Gastrocnemius medialis (tissue), 4 donors: ENCODE results near the gene MOSMO. TPM values are rescaled to one million over a fixed set of nuclear protein-coding genes. Genes with fewer than 3 reads are reported as not detected.
A peak's percentile ranks its signal among the peaks of the same experiment; 100 is the strongest.

Source experiments
- ATAC-seq, 2 donors: fragments of 150-250 bp; one replicate each; pipeline ENCODE4 v1.9.1; 2016
- DNase-seq, 2 donors: peaks; one replicate each; pipeline ENCODE4 v3.0.0-alpha.2; 2019
- H3K27ac ChIP-seq, 4 donors: fragments of 200-600 bp; sonication (generic); 1 replicate in 1 of 4; 2 replicates in 3 of 4; pipeline ENCODE4 v1.5.1; 2016 to 2018; ENCODE audit warnings: mild to moderate bottlenecking in 2 of 4, moderate library complexity in 1 of 4
- H3K27me3 ChIP-seq, 3 donors: fragments of 200-600 bp; sonication (generic) in 2 of 3; 1 replicate in 1 of 3; 2 replicates in 2 of 3; pipeline versions ENCODE4 v1.5.1 to v1.6.0; 2016 to 2019; ENCODE audit warnings: mild to moderate bottlenecking in 1 of 3, moderate library complexity in 1 of 3
- H3K36me3 ChIP-seq, 2 donors: fragments of 200-600 bp; sonication (generic) in 1 of 2; one replicate each; pipeline ENCODE4 v1.5.1; 2017 to 2018
- H3K4me1 ChIP-seq, 2 donors: fragments of 200-600 bp; sonication (generic) in 1 of 2; one replicate each; pipeline ENCODE4 v1.5.1; 2016 to 2017; ENCODE audit warnings: mild to moderate bottlenecking in 2 of 2
- H3K4me3 ChIP-seq, 4 donors: fragments of 200-600 bp; sonication (generic) in 3 of 4; 1 replicate in 1 of 4; 2 replicates in 3 of 4; pipeline ENCODE4 v1.5.1; 2016 to 2019; ENCODE audit warnings: mild to moderate bottlenecking in 2 of 4
- H3K9me3 ChIP-seq, 3 donors: fragments of 200-600 bp; sonication (generic) in 2 of 3; 1 replicate in 1 of 3; 2 replicates in 2 of 3; pipeline ENCODE4 v1.5.1; 2016 to 2019
- CTCF ChIP-seq, 5 experiments: fragments of 450-650 bp in 3 of 5; fragments of 200-600 bp in 2 of 5; sonication (generic) in 2 of 5; IDR thresholded peaks in 4 of 5; conservative IDR thresholded peaks in 1 of 5; 1 replicate in 4 of 5; 2 replicates in 1 of 5; pipeline ENCODE4 v1.5.1; 2016 to 2019; ENCODE audit warnings: antibody characterized with exemption in 5 of 5, mild to moderate bottlenecking in 3 of 5, moderate library complexity in 3 of 5
- POLR2A ChIP-seq, 2 donors: fragments of 450-650 bp; IDR thresholded peaks; one replicate each; pipeline ENCODE4 v1.6.1; 2017; ENCODE audit warnings: antibody characterized with exemption in 2 of 2, mild to moderate bottlenecking in 2 of 2, moderate library complexity in 2 of 2
- in situ Hi-C, 4 donors: fragments of 200-750 bp; cut with MboI; loops; one replicate each; pipeline versions ENCODE4 v1.15.0 to v1.8.0; 2017; ENCODE audit warnings: low sequenced_read_pairs in 4 of 4
- intact Hi-C: fragments of 100-400 bp; cut with DNase I; formaldehyde crosslinking; loops from one replicate; pipeline ENCODE4 v1.15.1; 2023; ENCODE audit warnings: low total_unique reads
- total RNA-seq, 4 donors: library from RNA; depleted of rRNA; stranded (reverse); fragments of >200 nt; gene quantifications; one replicate each; pipeline versions ENCODE4 v1.1.0 to v1.2.3, GENCODE V29; 2016

Gene MOSMO
- total RNA-seq, 4 donors from 2014 or later: 12.6 to 17.6 (median 13.9) TPM

DNA sequence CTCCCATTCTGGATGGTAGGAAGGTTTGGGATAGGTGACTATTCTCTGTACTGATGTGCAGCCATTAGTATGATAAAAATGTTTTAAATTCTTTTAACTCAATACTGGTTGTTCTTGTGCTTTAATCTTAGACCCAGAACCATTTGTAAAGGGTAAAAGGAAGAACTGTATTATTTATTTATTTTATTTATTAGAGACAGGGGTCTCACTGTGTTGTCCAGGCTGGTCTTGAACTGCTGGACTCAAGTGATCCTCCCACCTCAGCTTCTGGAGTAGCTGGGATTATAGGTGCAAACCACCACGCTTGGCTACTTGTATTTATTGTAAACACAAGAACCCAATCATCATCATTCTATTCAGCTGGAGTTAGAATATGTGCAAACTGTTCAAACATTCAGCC lies 2.2 kb upstream of the MOSMO start:
- in situ Hi-C loops (loop anchor here (10.0 to 25.0 kb wide), 4 partner anchors 69 to 289 kb away; partner anchors contain the start of gene POLR3E (in 4 of the 4)), intact Hi-C loops (loop anchor here (2.0 kb wide), 1 partner anchor 53 kb away; the partner anchor contains the start of gene UQCRC2)
- Histone ChIP-seq H3K36me3 (no peaks in the 10 kb centered on the region), H3K27me3 (no peaks in the 10 kb centered on the region), H3K4me3 (no peak overlapping the region), H3K9me3 (no peaks in the 10 kb centered on the region), H3K4me1 (peaks cover 20 to 30% of the 10 kb centered on the region in 2 donors), H3K27ac (no peak overlapping the region)
- TF ChIP-seq POLR2A (IDR thresholded peaks at IDR 0.05): no peak
- no peak for TF ChIP-seq CTCF (IDR thresholded peaks at IDR 0.05 in 4 of 5, conservative IDR thresholded peaks at IDR 0.05 in 1 of 5)
- DNase-seq (no peak), ATAC-seq (no peak)

DNA sequence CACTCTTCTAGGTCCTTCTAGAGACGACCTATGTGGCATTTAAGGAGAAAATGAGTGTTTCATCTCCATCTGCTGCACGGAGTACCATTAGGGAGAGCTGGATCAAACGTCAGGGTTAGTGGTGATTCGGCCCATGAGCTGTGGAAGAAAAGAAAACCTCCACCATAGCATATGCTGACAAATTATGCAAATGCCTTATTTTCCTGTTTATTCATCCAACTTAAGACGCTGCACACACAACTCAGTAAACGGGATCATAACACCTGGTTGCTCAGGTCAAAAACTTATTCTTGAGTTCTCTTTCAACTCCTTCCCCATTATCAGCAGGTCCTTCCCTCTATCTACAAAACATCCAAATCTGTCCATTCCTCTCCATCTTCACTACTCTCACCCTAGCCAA lies 1.3 kb upstream of the MOSMO start:
- no peaks in the 10 kb centered on the region for H3K27me3 ChIP-seq
- intact Hi-C loops (loop anchor here (2.0 kb wide), 1 partner anchor 54 kb away; the partner anchor contains the start of gene UQCRC2), in situ Hi-C loops (loop anchor here (10.0 to 25.0 kb wide), 4 partner anchors 68 to 288 kb away; partner anchors contain the start of gene POLR3E (in 4 of the 4))
- H3K4me1 ChIP-seq: peaks cover 20 to 30% of the 10 kb centered on the region in 2 donors
- no peak for ATAC-seq
- no peaks in the 10 kb centered on the region for H3K36me3 ChIP-seq
- TF ChIP-seq CTCF (IDR thresholded peaks at IDR 0.05 in 4 of 5, conservative IDR thresholded peaks at IDR 0.05 in 1 of 5): no peak
- no peak for TF ChIP-seq POLR2A (IDR thresholded peaks at IDR 0.05)
- no peaks in the 10 kb centered on the region for H3K9me3 ChIP-seq
- DNase-seq: no peak
- H3K27ac ChIP-seq: peak overlapping the region; percentile 85 to 88 (median 88)
- H3K4me3 ChIP-seq: peak overlapping the region in 2 of 4 donors; percentile 60 to 76

GRCh38 chr16:22007159-22007508 lies 777 bp upstream of the MOSMO start:
- no peaks in the 10 kb centered on the region for H3K36me3 ChIP-seq
- H3K27ac ChIP-seq: peak overlapping the region; percentile 85 to 88 (median 88)
- in situ Hi-C loops (loop anchor here (10.0 to 25.0 kb wide), 4 partner anchors 68 to 288 kb away; partner anchors contain the start of gene POLR3E (in 4 of the 4)), intact Hi-C loops (loop anchor here (2.0 kb wide), 1 partner anchor 54 kb away; the partner anchor contains the start of gene UQCRC2)
- ATAC-seq: peak; percentile 2 to 4
- peak overlapping the region; percentile 60 to 99 (median 74) for H3K4me3 ChIP-seq
- peaks cover 20 to 30% of the 10 kb centered on the region in 2 donors for H3K4me1 ChIP-seq
- TF ChIP-seq POLR2A (IDR thresholded peaks at IDR 0.05) (no peak), CTCF (IDR thresholded peaks at IDR 0.05 in 4 of 5, conservative IDR thresholded peaks at IDR 0.05 in 1 of 5) (no peak)
- DNase-seq: no peak
- H3K27me3 ChIP-seq: no peaks in the 10 kb centered on the region
- H3K9me3 ChIP-seq: no peaks in the 10 kb centered on the region

DNA sequence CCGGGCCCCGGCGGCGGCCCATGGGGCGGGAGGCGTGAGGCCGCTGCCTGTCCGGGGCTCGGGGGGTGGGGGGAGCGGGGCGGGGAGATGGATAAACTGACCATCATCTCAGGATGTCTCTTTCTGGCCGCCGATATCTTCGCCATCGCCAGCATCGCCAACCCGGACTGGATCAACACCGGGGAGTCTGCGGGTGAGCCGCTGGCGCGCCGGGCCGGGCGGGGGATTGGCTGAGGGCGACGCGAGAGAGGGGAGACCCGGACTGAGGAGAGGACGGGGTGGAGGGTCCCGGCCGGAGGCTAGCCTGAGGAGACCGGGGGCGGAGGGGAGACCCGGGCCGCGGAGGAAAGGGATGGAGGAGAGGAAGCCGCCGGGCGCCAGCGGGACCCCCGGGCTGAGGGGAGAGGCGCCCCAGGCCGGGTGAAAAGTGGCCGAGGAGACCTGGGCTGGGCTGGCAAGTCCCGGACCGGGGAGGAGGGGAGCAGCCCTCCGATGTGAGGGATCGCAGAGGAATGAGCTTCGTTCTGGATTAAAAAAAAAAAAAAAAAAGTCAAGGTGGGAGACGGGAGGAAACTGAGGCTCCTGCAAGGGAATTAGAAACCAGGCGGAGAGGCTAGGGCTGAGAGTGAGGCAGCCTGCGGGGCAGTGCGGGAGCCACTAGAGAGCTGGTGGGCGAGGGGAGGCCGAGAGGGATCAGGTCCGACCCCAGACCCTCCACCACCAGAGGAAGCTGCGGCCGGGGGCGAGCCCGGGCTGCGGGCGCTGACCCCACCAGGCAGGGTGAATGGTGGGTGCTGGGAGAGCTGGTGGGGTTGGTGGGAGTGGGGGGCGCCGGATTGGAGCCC lies 526 bp downstream of the MOSMO start:
- H3K9me3 ChIP-seq: no peaks in the 10 kb centered on the region
- ATAC-seq (peak; percentile 13 to 42), DNase-seq (no peak)
- H3K36me3 ChIP-seq: no peaks in the 10 kb centered on the region
- no peak for TF ChIP-seq POLR2A (IDR thresholded peaks at IDR 0.05)
- TF ChIP-seq CTCF (IDR thresholded peaks at IDR 0.05 in 4 of 5, conservative IDR thresholded peaks at IDR 0.05 in 1 of 5): no peak
- H3K27me3 ChIP-seq: no peaks in the 10 kb centered on the region
- in situ Hi-C loops: loop anchor here (10.0 to 25.0 kb wide), 4 partner anchors 66 to 286 kb away; partner anchors contain the start of gene POLR3E (in 4 of the 4)
- peaks cover 20 to 33% of the 10 kb centered on the region in 2 donors for H3K4me1 ChIP-seq
- H3K27ac ChIP-seq: peak overlapping the region; percentile 69 to 88 (median 81)
- intact Hi-C loops: loop anchor here (2.0 kb wide), 1 partner anchor 288 kb away; the partner anchor contains the start of gene POLR3E
- H3K4me3 ChIP-seq: peak overlapping the region; percentile 93 to 100 (median 98)
